ENCODE data around the gene CCR2.
"Not testable (repeated sequence)": the region's sequence is repeated elsewhere in the genome, so short reads cannot be mapped to it uniquely, and the experiment has no call there.

The CCR2 gene

DNA sequence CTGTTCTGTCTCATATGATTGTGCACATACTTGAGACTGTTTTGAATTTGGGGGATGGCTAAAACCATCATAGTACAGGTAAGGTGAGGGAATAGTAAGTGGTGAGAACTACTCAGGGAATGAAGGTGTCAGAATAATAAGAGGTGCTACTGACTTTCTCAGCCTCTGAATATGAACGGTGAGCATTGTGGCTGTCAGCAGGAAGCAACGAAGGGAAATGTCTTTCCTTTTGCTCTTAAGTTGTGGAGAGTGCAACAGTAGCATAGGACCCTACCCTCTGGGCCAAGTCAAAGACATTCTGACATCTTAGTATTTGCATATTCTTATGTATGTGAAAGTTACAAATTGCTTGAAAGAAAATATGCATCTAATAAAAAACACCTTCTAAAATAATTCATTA, 21.9 kb downstream of the CCR2 start:
- DNase-seq (ENCODE audit: low read depth, low spot score): no peak

DNA sequence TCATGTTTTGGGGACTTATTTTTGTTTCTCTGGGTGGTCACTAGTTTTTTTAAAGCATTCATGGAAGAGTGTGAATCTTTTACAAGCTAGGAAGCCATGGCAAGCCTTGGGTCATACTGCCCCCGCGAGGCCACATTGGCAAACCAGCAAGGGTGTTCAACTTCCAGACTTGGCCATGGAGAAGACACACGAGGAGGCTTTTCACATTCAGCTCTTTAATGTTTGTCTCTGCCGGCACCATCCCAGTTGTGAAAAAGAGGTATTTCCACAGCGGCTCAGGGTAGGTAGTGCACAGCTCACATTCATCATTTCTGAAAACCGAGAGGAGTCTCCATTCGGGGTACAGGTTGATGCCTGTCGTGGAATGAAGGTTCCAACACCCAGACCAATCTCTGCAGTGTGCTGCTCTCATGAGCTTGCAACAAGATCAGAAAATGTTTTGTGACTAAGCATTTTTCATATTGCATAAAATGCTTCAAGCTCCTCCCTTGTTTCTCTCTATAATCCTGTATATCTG, 24.6 kb downstream of the CCR2 start:
- no peak for DNase-seq (ENCODE audit: low read depth, low spot score)

DNA sequence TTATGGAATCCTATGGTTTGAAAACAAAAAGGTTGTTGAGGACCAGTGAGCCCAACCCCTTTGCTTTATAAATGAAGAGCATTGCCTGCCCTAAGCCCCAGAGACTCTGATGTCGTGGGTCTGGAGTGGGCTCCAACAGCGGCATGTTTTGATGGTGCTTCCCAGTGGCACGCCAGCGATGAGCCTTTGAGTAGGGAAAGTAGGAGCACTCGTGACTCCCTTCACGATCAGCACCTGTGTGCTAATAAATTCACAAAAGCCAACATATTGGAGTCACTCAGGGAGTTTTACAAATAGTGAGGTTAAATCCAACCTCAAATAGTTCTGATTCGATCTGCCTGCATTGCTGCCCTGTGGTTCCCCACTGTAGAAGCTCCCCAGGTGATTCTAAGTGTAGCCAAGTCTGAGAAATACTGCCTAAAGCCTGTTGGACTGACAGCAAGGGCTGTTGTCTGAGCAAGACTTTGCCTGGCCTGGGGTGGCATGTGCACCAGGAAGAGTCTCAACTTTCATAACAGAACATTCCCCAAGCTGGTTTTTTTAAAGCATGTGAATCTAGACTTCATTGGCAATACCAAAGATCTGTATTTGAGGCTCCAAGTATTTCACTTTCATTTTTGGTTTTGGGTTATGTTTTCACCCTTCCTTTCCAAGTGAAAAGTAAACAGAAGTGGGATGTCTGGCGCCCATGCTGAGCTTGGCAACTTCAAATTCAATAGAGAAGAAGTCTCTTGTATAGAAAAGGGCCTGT, 26.7 kb downstream of the CCR2 start:
- DNase-seq (ENCODE audit: low read depth, low spot score): no peak

DNA sequence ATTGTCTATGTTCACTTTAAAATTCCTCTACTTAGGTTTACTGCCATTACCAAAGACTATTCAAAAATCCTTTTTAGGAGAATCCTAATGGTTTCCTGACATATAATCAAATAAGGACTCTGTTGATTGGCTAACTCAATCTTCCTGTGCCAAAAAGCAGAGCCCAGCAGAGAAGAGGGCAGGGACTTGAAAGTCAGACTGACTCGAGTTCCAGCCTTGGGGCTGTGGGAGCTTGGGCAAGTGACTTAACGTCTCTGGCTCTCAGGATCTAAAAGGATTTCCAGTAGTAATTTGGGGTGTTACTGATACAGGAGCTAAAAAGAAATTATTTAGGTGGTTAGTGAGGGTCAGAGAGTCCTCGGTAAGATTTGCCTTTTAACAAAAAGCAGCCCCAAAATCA, 27.7 kb downstream of the CCR2 start:
- no peak for DNase-seq (ENCODE audit: low read depth, low spot score)

DNA sequence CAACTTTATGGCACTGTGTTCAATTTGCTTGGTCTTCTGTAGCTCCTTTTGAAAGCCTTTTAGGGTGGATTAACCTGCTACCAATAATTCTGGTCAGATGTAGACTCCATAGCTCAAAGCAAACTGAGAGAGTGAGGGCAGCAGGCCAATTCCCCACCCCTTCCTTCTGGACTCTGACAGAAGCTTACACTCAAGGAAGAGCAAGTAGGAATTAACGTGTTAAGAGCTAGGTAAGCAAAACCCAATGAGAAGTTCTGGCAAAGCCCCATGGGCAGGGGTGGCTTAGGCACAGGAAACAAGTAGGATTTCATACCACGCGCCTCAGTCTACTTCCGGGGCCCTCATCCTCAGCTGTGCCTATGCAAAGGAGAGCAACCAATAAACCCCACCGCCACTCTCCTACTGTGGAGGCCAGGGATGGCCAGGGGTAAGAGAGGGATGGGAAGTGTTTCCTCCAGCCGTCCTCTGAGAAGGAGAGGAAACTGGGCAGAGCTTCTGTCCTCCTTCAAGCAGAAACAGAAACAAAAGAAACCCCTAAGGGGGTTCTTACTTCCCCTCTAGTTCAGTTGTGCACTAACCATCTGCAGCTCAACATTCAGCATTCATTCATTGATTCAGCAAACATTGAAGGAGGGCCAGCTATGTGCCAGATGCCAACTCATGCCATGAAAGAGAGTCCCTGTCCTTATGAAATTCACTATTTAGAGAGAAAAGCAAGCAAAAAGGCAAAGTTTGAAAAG, 29.5 kb downstream of the CCR2 start:
- no peak for DNase-seq (ENCODE audit: low read depth, low spot score)

DNA sequence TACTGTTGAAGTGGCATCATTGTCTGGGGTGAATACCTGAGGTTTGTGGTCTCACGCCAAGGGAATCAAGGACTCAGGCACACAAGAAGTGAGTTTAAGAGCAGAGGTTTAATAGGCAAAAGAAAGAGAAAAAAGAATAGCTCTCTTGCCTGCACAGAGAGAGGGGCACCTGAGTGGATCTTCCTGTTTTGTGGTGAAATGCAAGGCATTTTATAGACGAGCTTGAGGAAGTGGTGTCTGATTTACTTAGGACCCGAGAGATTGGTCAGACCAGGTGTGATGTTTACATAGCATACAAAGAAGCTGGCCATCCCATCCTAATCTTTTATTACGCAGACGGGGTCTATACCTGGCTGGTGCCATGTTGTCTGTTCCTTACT, 30.0 kb downstream of the CCR2 start:
- no peak for DNase-seq (ENCODE audit: low read depth, low spot score)

DNA sequence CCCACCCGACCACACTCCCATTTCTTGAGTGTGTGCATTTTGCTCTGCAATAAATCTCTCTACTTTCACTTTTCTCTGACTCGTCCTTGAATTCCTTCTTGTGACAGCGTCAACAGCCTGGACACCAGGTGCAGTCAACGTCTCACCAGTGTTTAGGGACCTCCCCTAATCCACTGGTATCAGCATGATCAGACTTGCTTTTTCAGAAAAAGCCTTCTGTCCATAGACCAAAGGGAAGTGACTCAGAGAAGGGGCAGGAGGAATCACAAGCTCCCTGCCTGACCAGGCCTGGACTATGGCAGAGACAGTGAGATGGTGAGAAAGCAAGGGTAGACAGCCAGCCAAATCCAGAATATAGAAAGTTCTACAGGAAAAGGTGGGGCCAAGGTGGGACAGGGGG, 32.3 kb downstream of the CCR2 start:
- no peak for DNase-seq (ENCODE audit: low read depth, low spot score)

DNA sequence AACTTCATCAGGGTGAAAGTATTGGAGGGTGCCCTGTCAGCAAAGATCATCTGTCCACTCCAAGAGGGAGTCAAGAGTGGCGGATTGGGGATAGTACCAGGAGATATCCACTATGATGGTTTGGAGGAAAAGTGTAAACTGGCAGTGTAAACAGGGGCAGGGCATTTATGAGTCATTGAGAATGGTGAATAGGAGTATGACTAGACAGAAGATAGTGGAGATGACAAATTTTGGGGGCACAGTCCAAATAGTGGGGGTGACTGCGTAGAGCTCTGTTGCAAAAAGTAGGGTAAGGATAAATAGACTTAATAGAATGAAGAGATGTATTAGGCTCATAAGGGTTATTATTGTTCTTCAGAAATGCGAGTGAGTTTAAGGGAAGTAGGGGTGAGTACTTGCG, 34.9 kb downstream of the CCR2 start:
- not testable (repeated sequence) for DNase-seq (ENCODE audit: low read depth, low spot score)

DNA sequence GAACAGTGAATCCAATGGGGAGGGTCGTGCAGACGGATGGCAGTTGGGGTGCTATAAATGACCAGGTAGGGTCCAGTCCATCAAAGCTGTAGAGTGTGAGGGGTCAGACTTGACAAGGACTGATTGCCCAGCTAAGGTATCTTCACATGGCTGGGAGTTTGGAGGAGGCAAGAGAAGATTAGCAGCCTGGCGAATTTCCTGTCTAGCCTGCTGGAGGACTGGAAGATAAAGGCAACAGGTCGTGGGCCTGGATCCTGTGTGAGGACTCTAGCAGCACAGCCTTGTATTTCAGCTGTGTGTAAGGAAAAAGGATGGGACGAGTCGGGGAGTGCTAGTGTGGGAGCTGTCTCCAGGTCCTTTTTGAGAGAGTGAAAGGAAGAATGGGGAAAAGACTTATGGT, 35.4 kb downstream of the CCR2 start:
- no peak for DNase-seq (ENCODE audit: low read depth, low spot score)

DNA sequence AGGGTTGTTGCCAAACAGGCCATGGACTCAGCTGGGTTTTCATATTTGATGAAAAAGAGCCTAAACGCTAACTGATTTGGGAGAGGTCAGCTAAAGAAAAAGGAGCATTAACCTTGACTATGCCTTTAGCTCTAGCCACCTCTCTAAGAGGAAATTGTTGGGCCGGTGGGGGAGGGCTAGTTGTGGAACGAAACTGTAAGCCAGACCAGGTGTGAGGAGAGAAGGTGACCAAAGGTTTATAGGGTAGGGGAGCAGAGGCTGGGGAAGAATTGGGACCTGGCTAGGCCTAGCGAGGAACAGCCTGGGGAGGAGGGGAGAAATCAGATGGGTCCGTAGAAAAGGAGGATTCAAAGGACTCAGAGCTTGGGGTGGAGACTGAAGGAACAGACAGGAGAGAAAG, 37.6 kb downstream of the CCR2 start:
- not testable (repeated sequence) for DNase-seq (ENCODE audit: low read depth, low spot score)

DNA sequence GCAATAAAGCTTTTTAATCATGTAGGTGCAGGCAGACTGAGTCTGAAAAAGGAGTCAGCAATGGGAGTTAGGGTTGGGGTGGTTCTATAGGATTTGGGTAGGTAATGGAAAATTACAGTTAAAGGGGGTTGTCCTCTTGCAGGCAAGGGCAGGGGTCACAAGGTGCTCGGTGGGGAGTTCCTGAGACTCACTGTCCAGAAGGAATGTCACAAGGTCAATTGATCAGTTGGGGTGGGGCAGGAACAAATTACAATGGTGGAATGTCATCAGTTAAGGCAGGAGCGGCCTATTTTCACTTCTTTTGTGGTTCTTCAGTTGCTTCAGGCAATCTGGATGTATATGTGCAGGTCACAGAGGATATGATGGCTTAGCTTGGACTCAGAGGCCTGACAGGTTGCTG, 39.1 kb downstream of the CCR2 start:
- no peak for DNase-seq (ENCODE audit: low read depth, low spot score)

DNA sequence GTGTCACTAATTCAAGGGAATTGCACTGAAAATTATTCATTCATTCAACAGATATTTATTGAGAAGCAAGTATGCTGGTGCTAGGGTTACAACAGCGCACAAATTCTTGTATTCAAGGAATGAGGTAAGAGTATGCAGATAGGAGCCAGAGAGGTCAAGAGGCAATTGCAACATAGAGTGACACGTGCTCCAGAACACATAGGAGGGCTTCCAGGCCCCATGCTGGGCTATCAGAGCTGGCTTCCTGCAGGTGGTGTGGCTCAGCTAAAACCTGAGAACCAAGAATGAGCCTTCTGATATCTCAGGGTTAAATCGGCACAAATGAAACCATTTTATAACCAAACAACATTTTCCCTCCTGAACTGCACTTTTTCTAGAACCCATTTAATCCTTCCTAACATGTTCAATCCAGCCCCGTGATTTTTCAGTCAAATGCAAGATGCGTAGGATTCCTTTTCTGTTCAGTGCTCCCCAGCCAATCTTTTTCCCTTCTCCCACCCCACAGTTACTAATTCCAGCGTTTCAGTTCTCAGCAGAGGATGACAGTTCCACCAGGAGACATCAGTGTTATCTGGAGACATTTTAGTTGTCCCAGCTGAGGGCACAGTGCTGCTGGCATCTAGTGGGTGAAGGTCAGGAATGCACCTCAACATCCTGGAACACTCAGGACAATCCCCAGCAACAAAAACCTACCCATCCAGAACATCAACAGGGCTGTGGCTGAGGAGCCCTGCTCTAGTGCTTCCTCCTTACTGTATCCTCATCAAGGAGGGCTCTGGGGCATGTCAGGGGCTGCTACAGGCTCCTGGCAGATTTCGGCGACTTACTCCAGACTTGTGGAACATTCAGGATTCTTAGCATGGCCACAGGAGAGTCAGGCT, 39.9 kb downstream of the CCR2 start:
- no peak for DNase-seq (ENCODE audit: low read depth, low spot score)

DNA sequence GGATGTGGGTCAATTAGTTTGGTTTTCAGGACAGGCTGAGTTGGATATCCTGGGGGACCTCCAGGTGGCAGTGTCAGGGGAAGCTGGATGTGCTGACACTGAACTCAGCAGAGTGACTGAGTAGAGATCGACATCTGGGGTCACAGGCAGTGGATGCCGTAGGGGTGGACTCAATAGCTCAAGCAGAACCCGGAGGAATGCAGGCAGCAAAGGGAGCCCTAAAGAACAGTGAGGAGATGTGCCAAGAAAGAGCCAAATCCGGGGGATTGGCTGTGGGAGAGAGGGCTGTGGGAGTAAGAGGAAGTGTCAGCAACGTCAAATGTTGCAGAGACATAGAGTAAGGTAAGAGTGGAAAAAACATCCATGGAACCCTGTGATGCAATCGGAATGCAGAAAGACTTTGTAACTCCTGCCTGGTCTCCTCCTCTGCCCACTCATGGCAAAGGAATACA, 41.3 kb downstream of the CCR2 start:
- DNase-seq (ENCODE audit: low read depth, low spot score): no peak

DNA sequence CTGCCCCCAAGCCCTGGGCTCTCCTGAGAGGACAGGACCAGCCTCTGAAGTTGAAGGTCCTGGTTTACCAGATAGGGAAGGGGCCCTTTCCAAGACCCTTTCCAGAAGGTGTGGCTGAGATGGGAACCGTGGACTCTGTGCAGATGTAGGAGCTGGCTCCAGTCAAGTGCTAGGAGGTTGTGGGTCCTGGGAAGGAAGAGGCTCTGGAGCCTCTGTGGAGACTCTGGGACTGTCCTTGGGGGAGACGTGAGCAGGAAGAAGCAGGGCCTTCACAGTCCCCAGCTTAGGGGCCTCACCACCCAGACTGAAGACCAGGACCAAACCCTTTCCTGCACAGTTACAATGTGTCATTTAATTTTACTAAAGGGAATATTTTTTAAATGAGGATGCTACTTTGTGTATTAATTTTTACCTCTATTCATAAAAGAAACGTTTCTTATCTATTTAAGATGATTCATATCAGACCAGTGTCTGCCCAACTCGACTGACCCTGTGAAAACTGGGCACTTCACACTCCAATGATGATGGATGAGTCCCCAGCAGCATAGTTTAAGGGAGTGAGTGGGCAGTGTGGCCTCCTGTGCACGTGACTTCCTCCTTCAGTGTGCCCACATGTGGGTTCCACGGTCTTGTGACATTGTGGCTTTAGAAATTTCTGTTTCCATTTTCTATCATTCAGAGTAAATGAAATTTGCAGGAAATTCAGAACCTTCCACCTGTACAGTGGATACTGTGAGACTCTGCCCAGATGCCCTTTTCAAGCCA, 42.0 kb downstream of the CCR2 start:
- no peak for DNase-seq (ENCODE audit: low read depth, low spot score)

DNA sequence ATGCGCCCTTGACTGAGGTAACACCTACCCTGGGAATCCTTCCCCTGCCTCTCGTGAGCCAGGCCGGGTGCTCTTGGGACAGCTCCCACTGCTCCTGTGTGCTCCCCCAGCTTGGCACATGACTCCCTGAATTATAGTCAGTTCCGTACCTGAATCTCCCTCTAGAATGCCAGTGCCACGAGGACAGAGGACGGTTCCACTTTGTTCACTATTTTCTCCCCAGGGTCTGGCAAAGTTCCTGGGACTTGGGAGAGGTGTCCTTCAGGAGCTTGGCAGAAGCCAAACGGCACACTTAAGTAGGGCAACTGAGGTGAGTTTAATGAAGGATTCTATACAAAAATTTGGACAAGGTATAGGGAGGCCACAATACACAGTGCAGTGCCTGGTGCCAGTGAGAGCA, 43.2 kb downstream of the CCR2 start:
- DNase-seq (ENCODE audit: low read depth, low spot score): no peak

DNA sequence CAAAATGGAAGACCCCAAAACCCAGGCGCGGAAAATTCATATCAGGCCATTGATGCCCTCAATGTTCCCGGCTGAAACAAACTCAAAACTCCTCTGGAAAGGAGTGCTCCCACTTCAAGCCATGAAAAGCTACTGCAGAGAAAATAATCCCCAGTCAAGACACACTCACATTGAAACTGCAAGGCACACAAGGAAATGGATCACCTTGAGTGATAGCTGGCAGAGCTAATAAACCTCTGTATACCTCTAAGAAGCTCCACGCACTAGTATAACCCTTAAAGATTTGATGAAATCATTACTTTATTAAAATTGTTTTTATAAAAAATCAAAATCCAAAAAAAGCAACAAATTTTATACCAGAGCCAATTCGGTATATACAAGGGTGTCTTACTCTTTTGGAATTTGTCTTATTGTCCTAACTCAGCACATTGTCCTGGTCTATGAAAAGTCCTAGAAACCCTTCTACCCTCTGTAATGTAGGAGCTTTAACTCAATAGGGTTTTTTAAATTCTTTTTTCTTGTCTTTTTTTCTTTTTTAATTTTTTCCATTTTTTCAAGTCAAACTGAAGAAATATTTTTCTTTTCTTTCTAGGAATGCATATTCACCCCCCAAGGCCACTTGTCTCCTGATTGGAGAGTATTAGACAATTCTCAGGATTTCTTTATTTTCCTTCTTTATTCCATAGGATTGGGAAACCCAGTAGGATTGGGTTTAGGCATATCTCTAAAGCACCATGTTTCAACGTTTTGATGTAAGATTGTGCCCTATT, 44.5 kb downstream of the CCR2 start:
- DNase-seq (ENCODE audit: low read depth, low spot score): no peak

DNA sequence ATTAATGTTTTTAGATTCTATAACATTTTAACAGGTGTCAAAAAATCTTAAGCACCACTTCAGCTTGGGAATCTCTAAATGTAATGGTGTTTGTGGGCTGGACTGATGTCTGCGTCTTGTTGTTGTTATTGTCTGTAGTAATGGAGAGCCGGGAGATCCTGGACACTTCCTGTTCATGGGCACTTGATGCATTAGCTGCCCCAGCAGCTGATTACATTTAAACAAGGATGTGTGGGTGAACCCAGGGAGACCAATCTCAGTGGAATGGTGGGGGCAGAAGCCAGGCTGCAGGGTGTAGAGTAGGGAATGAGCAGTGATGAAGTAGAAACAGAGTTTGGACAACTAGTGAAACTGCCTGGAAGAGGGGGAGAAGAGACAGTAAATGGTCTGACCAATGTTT, 45.2 kb downstream of the CCR2 start:
- no peak for DNase-seq (ENCODE audit: low read depth, low spot score)

DNA sequence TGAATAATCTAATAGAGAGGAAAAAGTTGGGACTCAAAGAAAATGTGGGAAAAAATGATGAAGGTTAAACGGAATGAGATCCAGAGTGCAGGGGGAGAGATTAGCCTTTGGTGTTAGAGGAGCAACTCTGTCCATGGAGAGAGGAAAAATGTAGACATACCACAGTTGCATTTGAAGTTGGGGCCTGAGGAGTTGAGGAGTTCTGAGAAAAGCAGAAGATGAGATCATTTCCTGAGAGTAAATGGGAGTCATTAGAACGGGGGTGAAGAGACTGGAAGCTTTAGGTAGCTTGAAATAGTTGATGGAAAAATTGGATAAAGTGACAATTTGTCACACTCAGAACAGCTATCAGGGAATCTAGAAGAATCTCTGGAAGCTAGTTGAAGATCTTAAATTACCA, 45.6 kb downstream of the CCR2 start:
- DNase-seq (ENCODE audit: low read depth, low spot score): no peak

DNA sequence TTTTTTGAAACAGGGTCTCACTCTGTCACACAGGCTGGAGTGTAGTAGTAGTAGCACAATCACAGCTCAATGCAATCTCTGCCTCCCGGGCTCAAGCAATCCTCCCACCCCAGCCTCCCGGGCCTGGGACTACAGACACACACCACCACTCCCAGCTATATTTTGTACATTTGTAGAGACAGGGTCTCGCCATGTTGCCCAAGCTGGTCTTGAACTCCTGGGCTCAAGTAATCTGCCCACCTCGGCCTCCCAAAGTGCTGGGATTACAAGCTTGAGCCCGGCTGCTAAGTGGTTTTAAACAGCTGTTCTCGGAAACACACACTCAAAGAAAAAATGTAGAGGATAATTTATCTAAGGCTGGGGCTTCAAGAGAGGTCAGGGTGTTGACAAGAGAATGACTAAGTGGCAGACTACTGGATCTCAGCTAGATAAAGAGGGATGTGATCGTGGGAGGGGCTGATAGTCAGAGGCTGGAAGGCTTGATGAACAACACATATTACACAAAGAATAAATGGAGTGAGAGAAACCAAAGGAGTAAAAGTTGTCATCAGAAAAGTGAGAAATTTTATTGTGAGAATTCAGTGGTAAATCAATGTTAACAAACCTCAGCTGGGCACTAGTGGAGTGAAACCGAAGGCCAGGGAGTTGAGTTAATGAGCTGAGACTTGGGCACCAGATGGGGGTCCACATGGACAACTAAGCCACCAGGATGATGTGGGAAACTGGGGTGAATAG, 46.3 kb downstream of the CCR2 start:
- no peak for DNase-seq (ENCODE audit: low read depth, low spot score)

DNA sequence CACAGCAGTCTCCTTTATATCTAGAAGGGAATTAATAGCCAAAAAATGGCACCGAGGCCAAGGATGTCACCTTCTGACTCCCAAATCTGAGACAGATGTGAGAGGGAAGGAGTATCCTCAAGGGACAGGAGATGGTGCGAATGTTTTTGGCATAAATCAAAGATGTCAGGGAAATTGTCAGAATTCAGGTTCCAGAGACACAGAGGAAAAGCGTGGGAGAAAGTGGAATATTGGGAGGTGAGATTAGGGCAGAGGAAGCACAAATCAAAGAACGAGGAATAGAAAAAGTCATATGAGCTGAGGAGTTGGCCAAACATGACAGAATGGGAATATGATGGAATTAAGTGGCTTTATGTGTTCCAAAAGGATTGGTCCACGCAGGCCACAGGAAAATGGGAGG, 46.9 kb downstream of the CCR2 start:
- no peak for DNase-seq (ENCODE audit: low read depth, low spot score)
